HEK293 (cell line): ENCODE results near the gene CARD10.

ENCODE experiments used
- CTCF ChIA-PET: fragments of 350-600 bp; formaldehyde crosslinking; extraction: SDS; loops from one replicate; lab custom pipeline; 2021; ENCODE audit warnings: antibody characterized with exemption; lab: Yijun Ruan, JAX
- POLR2A ChIA-PET: fragments of 300-600 bp; formaldehyde crosslinking; extraction: SDS; loops from one replicate; lab custom pipeline; 2020; ENCODE audit warnings: antibody characterized with exemption, inconsistent platforms; lab: Yijun Ruan, JAX
- H3K27ac ChIP-seq: fragments of 200-500 bp; sonication (Bioruptor generic); 2 replicates; pipeline ENCODE4 v1.5.1; 2014; ENCODE audit warnings: low read depth, low read length, control low read depth, inconsistent platforms; ENCODE audit errors: extremely low read depth
- H3K36me3 ChIP-seq, 2 experiments: fragments of 200-500 bp in 1 of 2; sonication (Bioruptor generic) in 1 of 2; 1 replicate in 1 of 2; 2 replicates in 1 of 2; pipeline ENCODE4 v1.5.1; 2014 to 2017; ENCODE audit warnings: inconsistent platforms in 2 of 2, low read length in 2 of 2; ENCODE audit not compliant: control insufficient read depth in 2 of 2, insufficient read depth in 1 of 2
- H3K4me1 ChIP-seq: fragments of 200-500 bp; sonication (Bioruptor generic); 2 replicates; pipeline ENCODE4 v1.5.1; 2014; ENCODE audit warnings: mild to moderate bottlenecking, low read length, inconsistent platforms; ENCODE audit not compliant: control insufficient read depth, insufficient read depth
- H3K4me3 ChIP-seq: 2 replicates; pipeline ENCODE4 v1.5.1; 2011; ENCODE audit warnings: low read depth, mild to moderate bottlenecking, control low read depth, low read length, moderate library complexity
- H3K9me3 ChIP-seq: fragments of 200-500 bp; sonication (Bioruptor generic); 2 replicates; pipeline ENCODE4 v1.5.1; 2014; ENCODE audit warnings: low read depth, low read length, inconsistent platforms; ENCODE audit not compliant: control insufficient read depth, insufficient read depth
- EGR2 ChIP-seq: fragments of 450-650 bp; formaldehyde crosslinking; IDR thresholded peaks from 2 replicates; pipeline ENCODE4 v1.5.1; 2016; ENCODE audit warnings: low read depth, missing biosample characterization, missing genetic modification characterization
- KLF16 ChIP-seq: fragments of 450-650 bp; formaldehyde crosslinking; IDR thresholded peaks from 2 replicates; pipeline ENCODE4 v1.5.1; 2017; ENCODE audit warnings: missing biosample characterization, missing genetic modification characterization
- MZF1 ChIP-seq: fragments of 450-650 bp; formaldehyde crosslinking; IDR thresholded peaks from 2 replicates; pipeline ENCODE4 v1.5.1; 2017; ENCODE audit warnings: missing biosample characterization, missing genetic modification characterization, borderline replicate concordance
- OVOL3 ChIP-seq: fragments of 450-650 bp; formaldehyde crosslinking; IDR thresholded peaks from 2 replicates; pipeline ENCODE4 v1.5.1; 2016; ENCODE audit warnings: missing biosample characterization, missing genetic modification characterization
- PRDM1 ChIP-seq: fragments of 450-650 bp; formaldehyde crosslinking; IDR thresholded peaks from 2 replicates; pipeline ENCODE4; 2016; ENCODE audit warnings: missing biosample characterization, missing genetic modification characterization
- PRDM10 ChIP-seq: fragments of 450-650 bp; formaldehyde crosslinking; IDR thresholded peaks from 2 replicates; pipeline ENCODE4 v1.5.1; 2016; ENCODE audit warnings: missing biosample characterization, missing genetic modification characterization
- REPIN1 ChIP-seq: fragments of 450-650 bp; formaldehyde crosslinking; IDR thresholded peaks from 2 replicates; pipeline ENCODE4 v1.5.1; 2017; ENCODE audit warnings: missing biosample characterization, missing genetic modification characterization, low read depth
- SCRT2 ChIP-seq: fragments of 450-650 bp; formaldehyde crosslinking; IDR thresholded peaks from 2 replicates; pipeline ENCODE4 v1.5.1; 2016; ENCODE audit warnings: missing biosample characterization, missing genetic modification characterization
- TRIM28 ChIP-seq: IDR thresholded peaks from 2 replicates; pipeline ENCODE4 v1.6.1; 2011; ENCODE audit warnings: low read length, control low read depth, borderline replicate concordance
- YY1 ChIP-seq: fragments of 450-650 bp; formaldehyde crosslinking; IDR thresholded peaks from 2 replicates; pipeline ENCODE4 v1.5.1; 2018; ENCODE audit warnings: missing biosample characterization, missing genetic modification characterization
- ZBTB49 ChIP-seq: fragments of 450-650 bp; formaldehyde crosslinking; IDR thresholded peaks from 2 replicates; pipeline ENCODE4 v1.5.1; 2016; ENCODE audit warnings: missing biosample characterization, missing genetic modification characterization, low read depth
- ZEB2 ChIP-seq: fragments of 450-650 bp; formaldehyde crosslinking; IDR thresholded peaks from 2 replicates; pipeline ENCODE4 v1.5.1; 2016; ENCODE audit warnings: missing biosample characterization, missing genetic modification characterization
- ZNF121 ChIP-seq: fragments of 450-650 bp; formaldehyde crosslinking; IDR thresholded peaks from 2 replicates; pipeline ENCODE4 v1.5.1; 2016; ENCODE audit warnings: missing biosample characterization, missing genetic modification characterization
- ZNF169 ChIP-seq: fragments of 450-650 bp; formaldehyde crosslinking; IDR thresholded peaks from 2 replicates; pipeline ENCODE4 v1.5.1; 2016; ENCODE audit warnings: missing biosample characterization, missing genetic modification characterization
- ZNF175 ChIP-seq: fragments of 450-650 bp; formaldehyde crosslinking; IDR thresholded peaks from 2 replicates; pipeline ENCODE4 v1.5.1; 2016; ENCODE audit warnings: missing biosample characterization, missing genetic modification characterization
- ZNF248 ChIP-seq: fragments of 450-650 bp; formaldehyde crosslinking; IDR thresholded peaks from 2 replicates; pipeline ENCODE4 v1.5.1; 2017; ENCODE audit warnings: missing biosample characterization, missing genetic modification characterization
- ZNF510 ChIP-seq: fragments of 450-650 bp; formaldehyde crosslinking; IDR thresholded peaks from 2 replicates; pipeline ENCODE4 v1.5.1; 2018; ENCODE audit warnings: mild to moderate bottlenecking, missing genetic modification characterization, missing biosample characterization; ENCODE audit not compliant: insufficient replicate concordance
- ZNF514 ChIP-seq: fragments of 450-650 bp; formaldehyde crosslinking; IDR thresholded peaks from 2 replicates; pipeline ENCODE4 v1.5.1; 2016; ENCODE audit warnings: missing biosample characterization, missing genetic modification characterization
- ZNF530 ChIP-seq: fragments of 450-650 bp; formaldehyde crosslinking; IDR thresholded peaks from 2 replicates; pipeline ENCODE4 v1.5.1; 2016; ENCODE audit warnings: low read depth, missing biosample characterization, missing genetic modification characterization
- ZNF629 ChIP-seq: fragments of 450-650 bp; formaldehyde crosslinking; IDR thresholded peaks from 2 replicates; pipeline ENCODE4 v1.5.1; 2017; ENCODE audit warnings: missing biosample characterization, missing genetic modification characterization
- ZNF660 ChIP-seq: fragments of 450-650 bp; IDR thresholded peaks from 2 replicates; pipeline ENCODE4 v1.5.1; 2018; ENCODE audit warnings: missing biosample characterization, mild to moderate bottlenecking, missing genetic modification characterization
- ZSCAN18 ChIP-seq: fragments of 450-650 bp; formaldehyde crosslinking; IDR thresholded peaks from 2 replicates; pipeline ENCODE4 v1.5.1; 2016; ENCODE audit warnings: missing biosample characterization, missing genetic modification characterization

Gene CARD10

GRCh38 chr22:37535159-37535558 is 15.9 kb upstream of the CARD10 start:
- no peaks in the 10 kb centered on the region for H3K9me3 ChIP-seq
- no peak overlapping the region for H3K4me3 ChIP-seq
- H3K4me1 ChIP-seq: peaks cover 5% of the 10 kb centered on the region
- ChIA-PET CTCF (interaction anchor here (1.9 to 2.7 kb wide), 2 partner anchors 9 to 57 kb away, joined by 6 to 11 read pairs; no protein-coding TSS in a partner anchor), POLR2A (no interaction called here)
- no peaks in the 10 kb centered on the region for H3K36me3 ChIP-seq
- TF ChIP-seq ZNF121 (tag by site-specific recombination): 0 out of 2 replicates have a peak, but pooled peaks have one; percentile 61
- no peak for TF ChIP-seq KLF16
- no peak overlapping the region for H3K27ac ChIP-seq

GRCh38 chr22:37534445-37534844 is 15.2 kb upstream of the CARD10 start:
- Histone ChIP-seq H3K4me3 (no peak overlapping the region), H3K36me3 (no peaks in the 10 kb centered on the region), H3K9me3 (no peaks in the 10 kb centered on the region), H3K4me1 (peaks cover 5% of the 10 kb centered on the region), H3K27ac (no peak overlapping the region)
- no peak for TF ChIP-seq ZNF514 (tag by site-specific recombination)
- no peak for TF ChIP-seq ZNF175
- no peak for TF ChIP-seq MZF1 (tag by site-specific recombination)
- TF ChIP-seq ZNF660 (tag by site-specific recombination): no peak
- no peak for TF ChIP-seq ZNF530 (tag by site-specific recombination)
- no peak for TF ChIP-seq EGR2 (tag by site-specific recombination)
- TF ChIP-seq REPIN1: no peak
- TF ChIP-seq OVOL3 (tag by site-specific recombination): no peak
- no peak for TF ChIP-seq ZNF510 (tag by site-specific recombination)
- no peak for TF ChIP-seq PRDM10 (tag by site-specific recombination)
- TF ChIP-seq ZNF629: no peak
- no peak for TF ChIP-seq ZNF169 (tag by site-specific recombination)
- TF ChIP-seq ZSCAN18 (tag by site-specific recombination): no peak
- TF ChIP-seq YY1: no peak
- CTCF ChIA-PET: interaction anchor here (1.1 to 2.7 kb wide), 5 partner anchors 10 to 274 kb away, joined by 3 to 11 read pairs (median 4); no protein-coding TSS in a partner anchor
- POLR2A ChIA-PET: interaction anchor here (1.3 kb wide), 1 partner anchor 36 kb away, joined by 4 read pairs; no protein-coding TSS in a partner anchor

DNA sequence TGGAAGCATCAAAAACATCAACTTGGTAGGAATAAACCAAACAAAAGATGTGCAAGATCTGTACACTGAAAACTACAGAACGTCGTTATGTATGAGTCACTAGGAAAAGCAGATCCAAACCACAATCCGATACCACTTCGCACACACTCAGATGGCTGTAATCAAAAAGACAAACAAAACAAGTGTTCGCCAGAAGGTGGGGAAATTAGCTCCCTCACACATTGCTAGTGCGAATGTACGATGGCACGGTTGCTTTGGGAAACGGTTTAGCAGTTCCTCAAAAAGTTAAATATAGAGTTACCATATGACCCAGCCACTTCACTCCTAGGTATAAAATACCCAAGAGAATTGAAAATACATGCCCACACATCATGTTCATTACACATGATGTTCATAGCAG is 14.8 kb upstream of the CARD10 start:
- POLR2A ChIA-PET: interaction anchor here (0.5 to 1.3 kb wide), 2 partner anchors 36 to 65 kb away, joined by 3 to 4 read pairs; no protein-coding TSS in a partner anchor
- Histone ChIP-seq H3K4me3 (no peak overlapping the region), H3K36me3 (no peaks in the 10 kb centered on the region), H3K9me3 (no peaks in the 10 kb centered on the region), H3K27ac (no peak overlapping the region), H3K4me1 (peaks cover 5% of the 10 kb centered on the region)
- CTCF ChIA-PET: interaction anchor here (0.6 to 2.7 kb wide), 8 partner anchors 10 to 273 kb away, joined by 3 to 12 read pairs (median 4); no protein-coding TSS in a partner anchor
- TF ChIP-seq SCRT2 (peak; percentile 32; the same call in 1 of the 2 replicates), ZNF248 (tag by site-specific recombination) (no peak), ZBTB49 (tag by site-specific recombination) (no peak), ZNF629 (peak; percentile 73), TRIM28 (peak; percentile 68; the same call in 1 of the 2 replicates), ZEB2 (tag by site-specific recombination) (0 out of 2 replicates have a peak, but pooled peaks have one; percentile 32), PRDM1 (tag by site-specific recombination) (peak; percentile 62)
